HAP-1 (cell line): ENCODE results near the gene DTD1.

Experiments used
- DNase-seq, 2 experiments: peaks; one replicate each; pipeline ENCODE4 v3.0.0-alpha.2; 2016 to 2020; ENCODE audit warnings: low spot score in 2 of 2
- H3K27me3 ChIP-seq: fragments of 250-450 bp; sonication (Bioruptor Pico); 2 replicates; pipeline ENCODE4 v1.5.1; 2020; ENCODE audit warnings: low read depth, mild to moderate bottlenecking, moderate library complexity
- H3K36me3 ChIP-seq: fragments of 250-450 bp; sonication (Bioruptor Pico); replicated peaks from 2 replicates; pipeline ENCODE4 v1.5.1; 2020; ENCODE audit warnings: mild to moderate bottlenecking
- H3K4me1 ChIP-seq: fragments of 250-450 bp; sonication (Bioruptor Pico); 2 replicates; pipeline ENCODE4 v1.5.1; 2020; ENCODE audit warnings: mild to moderate bottlenecking
- H3K4me3 ChIP-seq: fragments of 250-450 bp; sonication (Bioruptor Pico); 2 replicates; pipeline ENCODE4 v1.5.1; 2020; ENCODE audit warnings: mild to moderate bottlenecking, moderate library complexity
- H3K9me3 ChIP-seq: fragments of 250-450 bp; sonication (Bioruptor Pico); 2 replicates; pipeline ENCODE4 v1.5.1; 2020; ENCODE audit warnings: mild to moderate bottlenecking, moderate library complexity
- in situ Hi-C: fragments of 300-500 bp; cut with MboI; formaldehyde crosslinking; loops from 3 replicates; pipeline ENCODE4 v1.14.3; 2020; ENCODE audit warnings: low sequenced_read_pairs, inconsistent platforms, mixed read lengths

DTD1 gene

GRCh38 chr20:18587665-18588573, at the start of gene DTD1:
Gene DTD1, plus strand, starts transcription at chr20:18588054. Its CDS starts 19 bp downstream, at chr20:18588073.
- in situ Hi-C loops: no loop called here
- Histone ChIP-seq H3K9me3 (no peaks in the 10 kb centered on the region), H3K4me3 (peak within 1 kb of the TSS; percentile 49), H3K27me3 (no peaks in the 10 kb centered on the region), H3K4me1 (peaks cover 27% of the 10 kb centered on the region), H3K36me3 (no peaks in the 10 kb centered on the region; the same call in 1 of the 2 replicates)
- peak; percentile 87 to 98 for DNase-seq

- H3K27me3 ChIP-seq: no peaks in the 10 kb centered on the region
- peaks cover 53% of the 10 kb centered on the region for H3K36me3 ChIP-seq
- H3K4me3 ChIP-seq: no peak overlapping the region
- no peaks in the 10 kb centered on the region for H3K9me3 ChIP-seq
- in situ Hi-C loops: no loop called here
- H3K4me1 ChIP-seq: no peaks in the 10 kb centered on the region
- DNase-seq: no peak
These were observed 46.1 kb upstream of the DTD1 start for GRCh38 chr20:18541741-18542140.

GRCh38 chr20:18543216-18543615, 44.6 kb upstream of the DTD1 start:
- in situ Hi-C loops: no loop called here
- Histone ChIP-seq H3K27me3 (no peaks in the 10 kb centered on the region), H3K4me3 (no peak overlapping the region), H3K36me3 (peaks cover 59% of the 10 kb centered on the region), H3K4me1 (no peaks in the 10 kb centered on the region), H3K9me3 (no peaks in the 10 kb centered on the region)
- DNase-seq: no peak

GRCh38 chr20:18543932-18544331, 43.9 kb upstream of the DTD1 start:
- Histone ChIP-seq H3K36me3 (peaks cover 62% of the 10 kb centered on the region), H3K27me3 (no peaks in the 10 kb centered on the region), H3K9me3 (no peaks in the 10 kb centered on the region), H3K4me3 (no peak overlapping the region), H3K4me1 (no peaks in the 10 kb centered on the region)
- in situ Hi-C loops: no loop called here
- DNase-seq: no peak

- Histone ChIP-seq H3K27me3 (no peaks in the 10 kb centered on the region), H3K9me3 (no peaks in the 10 kb centered on the region), H3K36me3 (peaks cover 62% of the 10 kb centered on the region), H3K4me3 (no peak overlapping the region), H3K4me1 (no peaks in the 10 kb centered on the region)
- in situ Hi-C loops: no loop called here
- DNase-seq: no peak
These were observed 42.3 kb upstream of the DTD1 start for GRCh38 chr20:18545566-18545965.

GRCh38 chr20:18548465-18548864, 39.4 kb upstream of the DTD1 start:
- Histone ChIP-seq H3K9me3 (no peaks in the 10 kb centered on the region), H3K27me3 (no peaks in the 10 kb centered on the region), H3K4me1 (no peaks in the 10 kb centered on the region), H3K4me3 (no peak overlapping the region), H3K36me3 (peaks cover 46% of the 10 kb centered on the region)
- in situ Hi-C loops: no loop called here
- DNase-seq: no peak

- no peak for DNase-seq
- H3K27me3 ChIP-seq: no peaks in the 10 kb centered on the region
- no peak overlapping the region for H3K4me3 ChIP-seq
- no peaks in the 10 kb centered on the region for H3K9me3 ChIP-seq
- in situ Hi-C loops: no loop called here
- H3K4me1 ChIP-seq: no peaks in the 10 kb centered on the region
- H3K36me3 ChIP-seq: peaks cover 35% of the 10 kb centered on the region
These were observed 34.1 kb upstream of the DTD1 start for GRCh38 chr20:18553746-18554145.

GRCh38 chr20:18566892-18567738, 20.7 kb upstream of the DTD1 start, which contains the start of gene SMIM26:
Gene SMIM26, plus strand, starts transcription at chr20:18567432. Its CDS starts 47 bp downstream, at chr20:18567479.
- Histone ChIP-seq H3K4me3 (peak within 1 kb of the TSS; percentile 89), H3K27me3 (no peaks in the 10 kb centered on the region), H3K9me3 (no peaks in the 10 kb centered on the region), H3K36me3 (peaks cover 11% of the 10 kb centered on the region), H3K4me1 (peaks cover 4% of the 10 kb centered on the region)
- in situ Hi-C loops: no loop called here
- DNase-seq: peak; percentile 83 to 94

GRCh38 chr20:18567739-18568091, 20.1 kb upstream of the DTD1 start:
- Histone ChIP-seq H3K27me3 (no peaks in the 10 kb centered on the region), H3K36me3 (peaks cover 11% of the 10 kb centered on the region), H3K4me3 (peak overlapping the region; percentile 89), H3K9me3 (no peaks in the 10 kb centered on the region), H3K4me1 (peaks cover 4% of the 10 kb centered on the region)
- no peak for DNase-seq
- in situ Hi-C loops: no loop called here

- no peak for DNase-seq
- H3K27me3 ChIP-seq: no peaks in the 10 kb centered on the region
- H3K4me3 ChIP-seq: no peak overlapping the region
- H3K36me3 ChIP-seq: peaks cover 11% of the 10 kb centered on the region
- in situ Hi-C loops: no loop called here
- peaks cover 4% of the 10 kb centered on the region for H3K4me1 ChIP-seq
- H3K9me3 ChIP-seq: no peaks in the 10 kb centered on the region
These were observed 16.8 kb upstream of the DTD1 start for GRCh38 chr20:18571009-18571408.

- in situ Hi-C loops: no loop called here
- peaks cover 11% of the 10 kb centered on the region for H3K36me3 ChIP-seq
- peaks cover 1% of the 10 kb centered on the region; the same call in 1 of the 2 replicates for H3K4me1 ChIP-seq
- H3K4me3 ChIP-seq: no peak overlapping the region
- no peaks in the 10 kb centered on the region for H3K27me3 ChIP-seq
- no peak for DNase-seq
- H3K9me3 ChIP-seq: no peaks in the 10 kb centered on the region
These were observed 16.3 kb upstream of the DTD1 start for GRCh38 chr20:18571578-18571977.

GRCh38 chr20:18577942-18578341, 9.9 kb upstream of the DTD1 start:
- no peak for DNase-seq
- no peaks in the 10 kb centered on the region for H3K4me1 ChIP-seq
- no peaks in the 10 kb centered on the region for H3K9me3 ChIP-seq
- in situ Hi-C loops: no loop called here
- H3K27me3 ChIP-seq: no peaks in the 10 kb centered on the region
- no peak overlapping the region for H3K4me3 ChIP-seq
- H3K36me3 ChIP-seq: no peaks in the 10 kb centered on the region

GRCh38 chr20:18578581-18578980, 9.3 kb upstream of the DTD1 start:
- H3K36me3 ChIP-seq: no peaks in the 10 kb centered on the region
- H3K9me3 ChIP-seq: no peaks in the 10 kb centered on the region
- H3K4me3 ChIP-seq: no peak overlapping the region
- in situ Hi-C loops: no loop called here
- no peaks in the 10 kb centered on the region for H3K27me3 ChIP-seq
- no peaks in the 10 kb centered on the region for H3K4me1 ChIP-seq
- DNase-seq: no peak

GRCh38 chr20:18580012-18580411, 7.8 kb upstream of the DTD1 start:
- in situ Hi-C loops: no loop called here
- H3K4me3 ChIP-seq: no peak overlapping the region
- peaks cover 4% of the 10 kb centered on the region for H3K4me1 ChIP-seq
- H3K9me3 ChIP-seq: no peaks in the 10 kb centered on the region
- H3K27me3 ChIP-seq: no peaks in the 10 kb centered on the region
- H3K36me3 ChIP-seq: no peaks in the 10 kb centered on the region
- no peak for DNase-seq
